ENCODE data around the gene PTTG1IP. TPM values are rescaled to one million over a fixed set of nuclear protein-coding genes. Genes with fewer than 3 reads are reported as not detected.

The PTTG1IP gene
- total RNA-seq, 1 experiment from 2014 or later: 330 TPM

DNA sequence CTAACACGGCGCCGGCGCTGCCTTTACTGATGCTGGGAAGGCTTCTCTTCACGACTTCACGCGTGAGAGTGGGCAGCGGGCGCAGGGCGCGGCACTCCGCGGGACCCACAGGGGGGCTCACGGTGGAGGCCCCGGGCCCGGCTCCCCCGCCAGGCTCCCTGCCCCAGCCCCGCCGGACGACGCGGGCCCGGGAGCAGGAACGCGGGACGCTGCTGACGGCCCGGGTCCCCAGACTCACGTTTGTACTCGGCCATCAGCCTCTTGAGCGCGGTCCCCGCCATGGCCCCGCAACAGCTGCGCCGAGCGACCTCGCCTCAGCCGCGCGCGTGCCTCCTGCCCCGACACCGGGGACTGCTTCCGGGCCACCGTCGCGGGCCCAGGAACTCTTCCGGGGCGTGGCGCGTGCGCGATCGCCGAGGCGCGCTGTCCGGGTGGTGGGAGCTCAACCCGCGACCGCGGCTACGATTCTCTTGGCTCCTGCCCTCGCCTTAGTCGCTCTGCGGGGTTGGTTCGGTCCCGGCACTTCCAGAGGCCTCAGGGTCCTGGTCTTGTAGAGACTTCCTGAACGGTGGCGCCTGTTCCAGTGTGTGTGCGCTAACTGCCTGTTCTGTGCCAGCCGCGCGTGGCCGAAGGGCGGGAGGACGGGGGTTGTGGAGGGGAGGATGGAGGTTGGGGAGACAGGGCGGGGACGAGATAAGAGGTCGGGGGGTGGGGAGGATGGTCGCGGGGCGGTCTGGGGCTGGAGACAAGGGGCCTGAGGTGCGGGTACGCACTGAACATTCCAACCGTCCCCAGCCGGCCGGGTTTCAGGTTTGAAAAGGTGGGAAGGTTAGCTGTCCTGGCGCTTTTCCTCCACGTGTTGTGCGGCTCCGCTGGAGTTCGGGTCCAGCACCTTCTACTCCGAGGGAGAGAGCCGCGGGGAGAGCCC lies 71.8 kb downstream of the PTTG1IP start, which contains the start of gene UBE2G2:
TSS of gene UBE2G2 (minus strand) at position 353 of the 928 bp plus-strand sequence. CDS start at position 281, 72 bp downstream.
- Histone ChIP-seq H3K4me3 (ENCODE audit: low read length) (peak within 1 kb of the TSS; percentile 94), H3K36me3 (ENCODE audit: low read depth, low read length) (peaks cover 60% of the 10 kb centered on the region), H3K4me1 (ENCODE audit: insufficient read depth, low read length) (peaks cover 22% of the 10 kb centered on the region), H3K27ac (ENCODE audit: low read length) (peak within 1 kb of the TSS; percentile 69), H3F3A (ENCODE audit: low read length, unreplicated experiment) (no peaks in the 10 kb centered on the region), H2AFZ (ENCODE audit: low read length) (peak within 1 kb of the TSS; percentile 91), H4K20me1 (ENCODE audit: low read length) (peaks cover 32% of the 10 kb centered on the region), H3K27me3 (ENCODE audit: low read length) (no peaks in the 10 kb centered on the region), H3K79me2 (ENCODE audit: low read length) (peaks cover 85% of the 10 kb centered on the region), H3K9ac (ENCODE audit: low read length) (peak within 1 kb of the TSS; percentile 99), H3K9me3 (ENCODE audit: low read length) (no peaks in the 10 kb centered on the region), H3K4me2 (ENCODE audit: low read length) (peak within 1 kb of the TSS; percentile 97), H3K9me2 (replicated peaks; ENCODE audit: low read length) (no peaks in the 10 kb centered on the region)
- BruUV-seq (replicated peaks): TSS peak; percentile 53
- TF ChIP-seq EZH2 (IDR thresholded peaks at IDR 0.05; ENCODE audit: low read length, unreplicated experiment) (no peak), EZH2phosphoT487 (IDR thresholded peaks at IDR 0.05; ENCODE audit: borderline replicate concordance, low read length) (no peak)
- TF ChIP-seq, protein P1, sequence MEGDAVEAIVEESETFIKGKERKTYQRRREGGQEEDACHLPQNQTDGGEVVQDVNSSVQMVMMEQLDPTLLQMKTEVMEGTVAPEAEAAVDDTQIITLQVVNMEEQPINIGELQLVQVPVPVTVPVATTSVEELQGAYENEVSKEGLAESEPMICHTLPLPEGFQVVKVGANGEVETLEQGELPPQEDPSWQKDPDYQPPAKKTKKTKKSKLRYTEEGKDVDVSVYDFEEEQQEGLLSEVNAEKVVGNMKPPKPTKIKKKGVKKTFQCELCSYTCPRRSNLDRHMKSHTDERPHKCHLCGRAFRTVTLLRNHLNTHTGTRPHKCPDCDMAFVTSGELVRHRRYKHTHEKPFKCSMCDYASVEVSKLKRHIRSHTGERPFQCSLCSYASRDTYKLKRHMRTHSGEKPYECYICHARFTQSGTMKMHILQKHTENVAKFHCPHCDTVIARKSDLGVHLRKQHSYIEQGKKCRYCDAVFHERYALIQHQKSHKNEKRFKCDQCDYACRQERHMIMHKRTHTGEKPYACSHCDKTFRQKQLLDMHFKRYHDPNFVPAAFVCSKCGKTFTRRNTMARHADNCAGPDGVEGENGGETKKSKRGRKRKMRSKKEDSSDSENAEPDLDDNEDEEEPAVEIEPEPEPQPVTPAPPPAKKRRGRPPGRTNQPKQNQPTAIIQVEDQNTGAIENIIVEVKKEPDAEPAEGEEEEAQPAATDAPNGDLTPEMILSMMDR (conservative IDR thresholded peaks at IDR 0.05; ENCODE audit: low read depth, low read length): no peak
- CTCF ChIA-PET: interaction anchor here (0.6 to 1.2 kb wide), 4 partner anchors 91 to 265 kb away, joined by 3 to 8 read pairs (median 4); no protein-coding TSS in a partner anchor
- DNase-seq: peak; percentile 86
- intact Hi-C loops (cut with micrococcal nuclease): loop anchor here (2.0 kb wide), 3 partner anchors 15 to 139 kb away; partner anchors contain the start of gene SLX9
- POLR2A ChIA-PET (ENCODE audit: unreplicated experiment): interaction anchor here (0.8 to 1.9 kb wide), 2 partner anchors 16 to 218 kb away, joined by 5 to 22 read pairs; partner anchors contain the start of gene SUMO3
- peak; percentile 81 for ATAC-seq

DNA sequence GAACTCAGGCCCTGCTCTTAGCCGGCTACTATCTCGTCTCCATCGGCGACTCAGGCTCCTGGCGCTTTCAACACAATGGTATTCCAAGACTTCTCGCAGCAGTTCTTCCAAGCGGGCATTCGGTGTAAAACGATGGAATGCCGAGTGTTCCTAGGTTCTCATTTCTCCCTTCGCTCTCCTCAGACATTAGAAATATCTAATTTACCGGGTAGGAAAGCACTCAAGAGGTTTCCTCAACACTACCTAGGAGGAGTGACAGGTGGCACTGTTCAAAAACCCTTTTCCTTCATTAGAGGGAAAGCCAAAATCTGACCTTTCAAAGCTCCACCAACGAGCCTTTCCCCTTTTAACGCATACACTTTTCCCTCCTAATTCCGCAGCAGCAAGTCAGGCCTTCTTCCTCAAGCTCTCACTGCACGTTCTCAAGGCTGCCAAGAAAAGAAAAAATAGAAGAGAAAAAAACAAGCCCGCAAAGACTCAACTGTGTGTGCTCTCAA lies 72.5 kb downstream of the PTTG1IP start:
- H3K4me2 ChIP-seq (ENCODE audit: low read length): peak overlapping the region; percentile 97
- ATAC-seq (peak; percentile 34), DNase-seq (peak; percentile 60)
- peak overlapping the region; percentile 91 for H2AFZ ChIP-seq (ENCODE audit: low read length)
- H3K9me2 ChIP-seq (replicated peaks; ENCODE audit: low read length): no peaks in the 10 kb centered on the region
- H3K36me3 ChIP-seq (ENCODE audit: low read depth, low read length): peaks cover 61% of the 10 kb centered on the region
- peaks cover 87% of the 10 kb centered on the region for H3K79me2 ChIP-seq (ENCODE audit: low read length)
- TSS peak; percentile 40 for BruUV-seq (replicated peaks)
- intact Hi-C loops (cut with micrococcal nuclease): loop anchor here (1.0 to 2.0 kb wide), 4 partner anchors 46 to 140 kb away; partner anchors contain the start of gene SLX9
- ChIA-PET CTCF (interaction anchor here (0.6 to 1.2 kb wide), 4 partner anchors 91 to 265 kb away, joined by 3 to 8 read pairs (median 4); no protein-coding TSS in a partner anchor), POLR2A (ENCODE audit: unreplicated experiment) (interaction anchor here (0.8 to 1.9 kb wide), 3 partner anchors 17 to 217 kb away, joined by 4 to 22 read pairs (median 5); partner anchors contain the start of gene SUMO3)
- no peaks in the 10 kb centered on the region for H3K27me3 ChIP-seq (ENCODE audit: low read length)
- peak overlapping the region; percentile 69 for H3K27ac ChIP-seq (ENCODE audit: low read length)
- peak overlapping the region; percentile 99 for H3K9ac ChIP-seq (ENCODE audit: low read length)
- no peaks in the 10 kb centered on the region for H3K9me3 ChIP-seq (ENCODE audit: low read length)
- TF ChIP-seq, protein P1 (conservative IDR thresholded peaks at IDR 0.05; ENCODE audit: low read depth, low read length): peak; percentile 63
- TF ChIP-seq EZH2phosphoT487 (IDR thresholded peaks at IDR 0.05; ENCODE audit: borderline replicate concordance, low read length): no peak
- no peak for TF ChIP-seq EZH2 (IDR thresholded peaks at IDR 0.05; ENCODE audit: low read length, unreplicated experiment)
- H3K4me3 ChIP-seq (ENCODE audit: low read length): peak overlapping the region; percentile 94
- H4K20me1 ChIP-seq (ENCODE audit: low read length): peaks cover 38% of the 10 kb centered on the region
- peaks cover 22% of the 10 kb centered on the region for H3K4me1 ChIP-seq (ENCODE audit: insufficient read depth, low read length)
- H3F3A ChIP-seq (ENCODE audit: low read length, unreplicated experiment): no peaks in the 10 kb centered on the region
